Calu3 (cell line): ENCODE measurements around the gene TSPAN13. TPM values are rescaled to one million over a fixed set of nuclear protein-coding genes. Genes with fewer than 3 reads are reported as not detected.

Experiments used
- BruUV-seq: library from RNA; stranded (reverse); fragments of 400-500 nt; replicated peaks from 2 replicates; lab custom pipeline; 2021; lab: Mats Ljungman, UMichigan
- CTCF ChIA-PET: fragments of 300-600 bp; sonication (Branson Sonifier 250); formaldehyde crosslinking; loops from one replicate; lab custom pipeline; 2022; ENCODE audit warnings: antibody characterized with exemption; lab: Charles Lee
- DNase-seq: peaks from one replicate; pipeline ENCODE4 v3.0.0; 2022
- H3K27ac Mint-ChIP-seq: one replicate; pipeline ENCODE4 v1.8.0; 2022; ENCODE audit warnings: mixed read lengths; ENCODE audit not compliant: unreplicated experiment
- H3K27me3 Mint-ChIP-seq: one replicate; pipeline ENCODE4 v1.8.0; 2022; ENCODE audit warnings: mixed read lengths; ENCODE audit not compliant: unreplicated experiment
- H3K36me3 Mint-ChIP-seq: one replicate; pipeline ENCODE4 v1.8.0; 2022; ENCODE audit warnings: mild to moderate bottlenecking, moderate library complexity, mixed read lengths; ENCODE audit not compliant: insufficient read depth, unreplicated experiment
- H3K4me1 Mint-ChIP-seq: one replicate; pipeline ENCODE4 v1.8.0; 2022; ENCODE audit warnings: mild to moderate bottlenecking, low read depth, mixed read lengths; ENCODE audit not compliant: unreplicated experiment
- H3K4me3 Mint-ChIP-seq: one replicate; pipeline ENCODE4 v1.8.0; 2022; ENCODE audit warnings: mild to moderate bottlenecking, low read depth, moderate library complexity, mixed read lengths; ENCODE audit not compliant: unreplicated experiment
- H3K9me3 Mint-ChIP-seq: one replicate; pipeline ENCODE4 v1.8.0; 2022; ENCODE audit warnings: low read depth, mixed read lengths; ENCODE audit not compliant: unreplicated experiment
- intact Hi-C: fragments of 100-400 bp; cut with micrococcal nuclease; formaldehyde crosslinking; loops from one replicate; pipeline ENCODE4 v1.10.0; 2022; ENCODE audit not compliant: unreplicated experiment
- total RNA-seq: library from RNA; stranded (reverse); gene quantifications from 2 replicates; pipeline ENCODE4 v1.2.3, GENCODE V29; 2022
- TF ChIP-seq, protein P1 (sequence below): fragments of 200-600 bp; IDR thresholded peaks from one replicate; pipeline ENCODE4 v1.8.0; 2022; ENCODE audit warnings: antibody characterized with exemption; ENCODE audit not compliant: unreplicated experiment

The TSPAN13 gene
- total RNA-seq, 1 experiment from 2014 or later = 148 TPM

DNA sequence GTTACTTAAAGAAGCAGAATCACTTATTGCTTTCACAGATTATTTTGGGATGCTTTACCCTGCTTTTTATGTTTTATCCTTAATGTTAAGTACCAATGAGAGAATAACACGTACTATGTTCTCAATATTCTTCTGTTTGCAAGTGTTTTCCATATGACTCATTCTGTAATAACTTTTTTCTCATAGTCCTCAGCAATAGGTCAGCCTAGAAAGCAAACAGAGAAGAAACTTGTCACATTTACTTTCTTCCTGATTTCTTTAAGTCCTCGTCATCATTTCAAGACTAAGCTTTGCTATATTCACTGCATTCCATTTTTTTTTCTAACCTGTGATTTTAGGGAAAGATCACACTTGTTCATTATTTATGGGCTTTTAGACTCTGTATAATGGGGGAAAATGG lies 58.0 kb downstream of the TSPAN13 start:
- CTCF ChIA-PET = interaction anchor here (0.7 to 1.5 kb wide), 4 partner anchors 10 to 29 kb away, joined by 3 to 4 read pairs (median 3); no protein-coding TSS in a partner anchor
- peaks cover 69% of the 10 kb centered on the region for H3K4me1 Mint-ChIP-seq
- peak overlapping the region; percentile 94 for H3K27ac Mint-ChIP-seq
- no TSS peak for BruUV-seq
- TF ChIP-seq, protein P1, sequence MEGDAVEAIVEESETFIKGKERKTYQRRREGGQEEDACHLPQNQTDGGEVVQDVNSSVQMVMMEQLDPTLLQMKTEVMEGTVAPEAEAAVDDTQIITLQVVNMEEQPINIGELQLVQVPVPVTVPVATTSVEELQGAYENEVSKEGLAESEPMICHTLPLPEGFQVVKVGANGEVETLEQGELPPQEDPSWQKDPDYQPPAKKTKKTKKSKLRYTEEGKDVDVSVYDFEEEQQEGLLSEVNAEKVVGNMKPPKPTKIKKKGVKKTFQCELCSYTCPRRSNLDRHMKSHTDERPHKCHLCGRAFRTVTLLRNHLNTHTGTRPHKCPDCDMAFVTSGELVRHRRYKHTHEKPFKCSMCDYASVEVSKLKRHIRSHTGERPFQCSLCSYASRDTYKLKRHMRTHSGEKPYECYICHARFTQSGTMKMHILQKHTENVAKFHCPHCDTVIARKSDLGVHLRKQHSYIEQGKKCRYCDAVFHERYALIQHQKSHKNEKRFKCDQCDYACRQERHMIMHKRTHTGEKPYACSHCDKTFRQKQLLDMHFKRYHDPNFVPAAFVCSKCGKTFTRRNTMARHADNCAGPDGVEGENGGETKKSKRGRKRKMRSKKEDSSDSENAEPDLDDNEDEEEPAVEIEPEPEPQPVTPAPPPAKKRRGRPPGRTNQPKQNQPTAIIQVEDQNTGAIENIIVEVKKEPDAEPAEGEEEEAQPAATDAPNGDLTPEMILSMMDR = no peak
- H3K36me3 Mint-ChIP-seq = peaks cover 25% of the 10 kb centered on the region
- no peaks in the 10 kb centered on the region for H3K27me3 Mint-ChIP-seq
- no peaks in the 10 kb centered on the region for H3K9me3 Mint-ChIP-seq
- intact Hi-C loops = no loop called here
- no peak for DNase-seq
- H3K4me3 Mint-ChIP-seq = peak overlapping the region; percentile 5

DNA sequence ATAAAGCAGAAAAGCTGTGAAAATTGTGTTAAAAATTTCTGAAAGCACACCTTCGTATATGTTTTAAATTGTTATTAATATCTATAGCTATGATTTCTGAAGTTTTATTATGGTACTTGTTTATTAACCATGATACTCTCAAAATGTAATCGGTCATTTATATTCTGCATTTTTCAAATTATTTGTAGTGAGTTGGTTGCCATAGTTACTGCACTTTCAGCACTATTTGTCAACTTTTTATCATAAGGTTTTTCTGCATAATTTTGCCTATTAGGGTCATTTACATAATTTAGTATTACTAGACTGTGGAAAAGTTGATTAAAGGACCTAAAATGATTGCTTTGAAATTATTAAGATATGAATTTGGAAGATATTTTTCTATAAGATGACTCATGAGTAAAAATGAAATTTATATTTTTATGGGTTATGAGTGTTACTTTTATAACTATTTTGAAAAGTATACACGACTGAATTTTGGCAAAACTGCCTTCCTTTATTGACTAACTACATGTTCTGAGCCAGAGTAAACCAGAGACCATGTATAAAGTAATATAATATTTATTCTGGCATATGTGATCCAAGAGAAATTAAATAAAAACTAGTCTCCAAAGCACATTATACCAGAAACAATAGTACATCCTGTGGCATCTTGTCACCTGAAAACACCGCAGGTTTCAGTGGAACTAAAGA lies 59.1 kb downstream of the TSPAN13 start:
- DNase-seq = no peak
- Mint-ChIP-seq H3K4me1 (peaks cover 80% of the 10 kb centered on the region), H3K27me3 (no peaks in the 10 kb centered on the region), H3K9me3 (no peaks in the 10 kb centered on the region), H3K27ac (peak overlapping the region; percentile 94), H3K36me3 (peaks cover 25% of the 10 kb centered on the region), H3K4me3 (no peak overlapping the region)
- intact Hi-C loops = no loop called here
- no TSS peak for BruUV-seq
- TF ChIP-seq, protein P1 = no peak
- CTCF ChIA-PET = interaction anchor here (0.6 to 1.9 kb wide), 5 partner anchors 12 to 205 kb away, joined by 3 to 7 read pairs (median 4); partner anchors contain the start of gene AGR3

DNA sequence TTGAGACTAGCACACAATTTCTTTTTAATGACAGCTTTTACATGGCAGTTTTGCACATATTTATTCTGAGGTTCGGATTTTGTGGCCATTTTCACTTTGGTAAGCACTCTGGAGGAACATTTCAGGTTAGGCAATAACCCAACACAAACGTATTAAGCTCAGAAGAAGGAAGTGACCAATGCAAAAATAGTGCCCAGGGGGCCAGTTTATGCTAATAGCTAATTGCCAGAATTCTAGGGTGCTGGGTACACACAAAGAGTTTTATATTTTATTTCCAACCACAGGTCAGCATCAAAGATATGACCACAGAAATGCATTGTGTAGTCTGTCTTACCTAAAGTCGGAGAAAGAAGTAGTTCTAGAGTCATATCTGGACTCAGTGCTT lies 59.7 kb downstream of the TSPAN13 start:
- no peak overlapping the region for H3K4me3 Mint-ChIP-seq
- no peaks in the 10 kb centered on the region for H3K27me3 Mint-ChIP-seq
- H3K36me3 Mint-ChIP-seq = peaks cover 25% of the 10 kb centered on the region
- no peaks in the 10 kb centered on the region for H3K9me3 Mint-ChIP-seq
- DNase-seq = peak; percentile 71
- TF ChIP-seq, protein P1 = no peak
- peaks cover 85% of the 10 kb centered on the region for H3K4me1 Mint-ChIP-seq
- intact Hi-C loops = no loop called here
- no TSS peak for BruUV-seq
- CTCF ChIA-PET = interaction anchor here (0.6 to 1.9 kb wide), 7 partner anchors 9 to 234 kb away, joined by 3 to 7 read pairs (median 4); partner anchors contain the start of genes AGR2 and AGR3
- peak overlapping the region; percentile 94 for H3K27ac Mint-ChIP-seq

DNA sequence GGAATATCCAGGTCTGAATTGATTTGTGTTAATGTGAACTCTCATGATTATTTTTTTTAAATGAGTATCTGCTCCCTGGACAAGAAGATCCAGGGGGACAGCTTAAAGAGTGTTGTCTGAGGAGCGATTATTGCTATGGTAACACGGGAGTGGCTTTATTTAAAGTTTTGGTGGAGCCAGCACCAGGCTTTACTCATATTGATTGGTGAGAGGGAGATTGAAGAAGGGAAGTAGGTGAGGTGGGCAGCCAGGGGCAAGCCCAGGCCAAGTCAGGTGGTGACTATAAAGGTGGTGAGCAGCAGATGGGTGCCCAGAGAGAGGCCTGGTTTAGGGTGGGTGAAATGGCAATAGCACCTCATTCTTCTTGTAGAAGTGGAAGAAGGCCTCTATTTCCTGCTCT lies 61.4 kb downstream of the TSPAN13 start:
- H3K36me3 Mint-ChIP-seq = peaks cover 24% of the 10 kb centered on the region
- H3K27ac Mint-ChIP-seq = peak overlapping the region; percentile 14
- no peaks in the 10 kb centered on the region for H3K9me3 Mint-ChIP-seq
- TF ChIP-seq, protein P1 = no peak
- no peak overlapping the region for H3K4me3 Mint-ChIP-seq
- no TSS peak for BruUV-seq
- DNase-seq = peak; percentile 35
- CTCF ChIA-PET = interaction anchor here (0.9 kb wide), 1 partner anchor 847 kb away, joined by 5 read pairs; no protein-coding TSS in a partner anchor
- H3K27me3 Mint-ChIP-seq = no peaks in the 10 kb centered on the region
- intact Hi-C loops = no loop called here
- peaks cover 77% of the 10 kb centered on the region for H3K4me1 Mint-ChIP-seq
